HepG2 (cell line): ENCODE measurements around the gene RYR2.

Source experiments
- BRCA1 ChIP-seq: sonication (generic); formaldehyde crosslinking; IDR thresholded peaks from 2 replicates; pipeline ENCODE4 v1.4.0; 2020; ENCODE audit warnings: missing genetic modification reagents
- CTCF ChIP-seq: sonication (generic); formaldehyde crosslinking; IDR thresholded peaks from 2 replicates; pipeline ENCODE4 v1.5.0; 2020; ENCODE audit warnings: mild to moderate bottlenecking, missing genetic modification reagents, moderate library complexity
- GABPA ChIP-seq, 2 experiments: IDR thresholded peaks; 2 replicates each; pipeline ENCODE4 v1.6.1; 2011 to 2016; ENCODE audit warnings: low read depth in 2 of 2, low read length in 1 of 2, missing biosample characterization in 1 of 2, missing genetic modification characterization in 1 of 2
- HDAC1 ChIP-seq: sonication (generic); formaldehyde crosslinking; IDR thresholded peaks from 2 replicates; pipeline ENCODE4 v1.5.1; 2020; ENCODE audit warnings: mild to moderate bottlenecking, missing genetic modification reagents
- JUN ChIP-seq: sonication (generic); formaldehyde crosslinking; IDR thresholded peaks from 2 replicates; pipeline ENCODE4 v1.4.0; 2020; ENCODE audit warnings: mild to moderate bottlenecking, missing genetic modification reagents
- NFATC3 ChIP-seq: sonication (generic); formaldehyde crosslinking; IDR thresholded peaks from 2 replicates; pipeline ENCODE4 v1.5.1; 2020; ENCODE audit warnings: mild to moderate bottlenecking, missing genetic modification reagents
- POLR2AphosphoS2 ChIP-seq: IDR thresholded peaks from 2 replicates; pipeline ENCODE4 v1.6.1; 2011; ENCODE audit warnings: low read depth, low read length, improper control_type of control experiment
- TAF1 ChIP-seq: sonication (generic); formaldehyde crosslinking; IDR thresholded peaks from 2 replicates; pipeline ENCODE4 v1.4.0; 2020; ENCODE audit warnings: missing genetic modification reagents
- TFE3 ChIP-seq: IDR thresholded peaks from 2 replicates; pipeline ENCODE4 v1.6.1; 2016
- ZFP37 ChIP-seq: sonication (generic); formaldehyde crosslinking; IDR thresholded peaks from 2 replicates; pipeline ENCODE4 v1.4.0; 2020; ENCODE audit warnings: missing genetic modification reagents, borderline replicate concordance
- ZNF224 ChIP-seq: sonication (generic); formaldehyde crosslinking; IDR thresholded peaks from 2 replicates; pipeline ENCODE4 v1.5.0; 2020; ENCODE audit warnings: mild to moderate bottlenecking, missing genetic modification reagents
- ZNF282 ChIP-seq: fragments of 450-650 bp; IDR thresholded peaks from 2 replicates; pipeline ENCODE4 v1.6.1; 2018; ENCODE audit not compliant: partially characterized antibody
- ZNF3 ChIP-seq: IDR thresholded peaks from 2 replicates; pipeline ENCODE4 v1.7.0; 2017; ENCODE audit warnings: inconsistent platforms
- TF ChIP-seq, protein P1 (sequence below): sonication (generic); formaldehyde crosslinking; conservative IDR thresholded peaks from 2 replicates; pipeline ENCODE4 v1.8.1; 2023; ENCODE audit warnings: missing genetic modification reagents

DNA sequence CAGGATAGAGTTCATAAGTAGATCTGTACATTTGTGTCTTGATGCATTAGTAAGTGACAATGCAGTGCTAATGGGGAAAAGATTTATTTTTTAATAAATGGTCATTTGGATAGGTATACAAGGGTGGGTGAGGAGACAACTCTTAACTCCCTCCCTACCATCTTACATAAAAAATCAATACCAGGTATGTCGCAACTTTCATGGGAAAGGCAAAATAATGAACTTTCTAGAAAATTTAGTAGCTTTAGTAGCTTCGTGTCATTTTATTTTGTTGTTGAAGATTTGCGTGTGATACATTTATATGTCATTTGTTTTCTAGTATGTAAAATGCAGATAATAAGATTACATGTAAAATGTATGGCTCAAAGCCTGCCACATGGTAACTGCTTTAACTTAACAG lies 310.8 kb downstream of the RYR2 start:
- TF ChIP-seq ZNF3 (no peak), ZNF282 (no peak), CTCF (CRISPR knock-in tag) (no peak), TAF1 (CRISPR knock-in tag) (no peak), JUN (CRISPR knock-in tag) (no peak), HDAC1 (no peak), NFATC3 (CRISPR knock-in tag) (no peak), GABPA (IDR thresholded peaks at IDR 0.05; ENCODE audit: low read depth, low read length) (no peak), GABPA (CRISPR knock-in tag; IDR thresholded peaks at IDR 0.05; ENCODE audit: low read depth) (no peak), ZNF224 (CRISPR knock-in tag) (no peak), ZFP37 (CRISPR knock-in tag) (no peak), TFE3 (no peak), POLR2AphosphoS2 (no peak), BRCA1 (no peak)
- TF ChIP-seq, protein P1, sequence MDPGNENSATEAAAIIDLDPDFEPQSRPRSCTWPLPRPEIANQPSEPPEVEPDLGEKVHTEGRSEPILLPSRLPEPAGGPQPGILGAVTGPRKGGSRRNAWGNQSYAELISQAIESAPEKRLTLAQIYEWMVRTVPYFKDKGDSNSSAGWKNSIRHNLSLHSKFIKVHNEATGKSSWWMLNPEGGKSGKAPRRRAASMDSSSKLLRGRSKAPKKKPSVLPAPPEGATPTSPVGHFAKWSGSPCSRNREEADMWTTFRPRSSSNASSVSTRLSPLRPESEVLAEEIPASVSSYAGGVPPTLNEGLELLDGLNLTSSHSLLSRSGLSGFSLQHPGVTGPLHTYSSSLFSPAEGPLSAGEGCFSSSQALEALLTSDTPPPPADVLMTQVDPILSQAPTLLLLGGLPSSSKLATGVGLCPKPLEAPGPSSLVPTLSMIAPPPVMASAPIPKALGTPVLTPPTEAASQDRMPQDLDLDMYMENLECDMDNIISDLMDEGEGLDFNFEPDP (CRISPR knock-in tag) = no peak
